Liver (tissue), 3 donors: ENCODE results near the gene HSBP1.

Source experiments
- GABPA ChIP-seq, 2 donors: IDR thresholded peaks in 1 of 2; conservative IDR thresholded peaks in 1 of 2; 2 replicates each; pipeline ENCODE4 v1.6.1; 2016; ENCODE audit warnings: antibody characterized with exemption in 2 of 2, mild to moderate bottlenecking in 1 of 2, moderate library complexity in 1 of 2
- JUND ChIP-seq, 2 donors: IDR thresholded peaks; 2 replicates each; pipeline ENCODE4 v1.6.1; 2016; ENCODE audit warnings: antibody characterized with exemption in 2 of 2
- TAF1 ChIP-seq: conservative IDR thresholded peaks from 2 replicates; pipeline ENCODE4 v1.6.1; 2016; ENCODE audit warnings: antibody characterized with exemption, mild to moderate bottlenecking
- YY1 ChIP-seq: IDR thresholded peaks from 2 replicates; pipeline ENCODE4 v1.6.1; 2016; ENCODE audit warnings: antibody characterized with exemption, mild to moderate bottlenecking
- TF ChIP-seq, protein P1 (sequence below): fragments of 150-350 bp; IDR thresholded peaks from 2 replicates; pipeline ENCODE4 v1.5.1; 2017; ENCODE audit warnings: improper control_type of control experiment, low read depth, low read length; ENCODE audit not compliant: missing input control
- TF ChIP-seq, protein P2 (sequence below): IDR thresholded peaks from 2 replicates; pipeline ENCODE4 v1.6.1; 2016; ENCODE audit warnings: antibody characterized with exemption
- TF ChIP-seq, protein P3 (sequence below): IDR thresholded peaks from 2 replicates; pipeline ENCODE4 v1.6.1; 2016; ENCODE audit warnings: antibody characterized with exemption
- donor health status: healthy.
- donor health status: healthy.

DNA sequence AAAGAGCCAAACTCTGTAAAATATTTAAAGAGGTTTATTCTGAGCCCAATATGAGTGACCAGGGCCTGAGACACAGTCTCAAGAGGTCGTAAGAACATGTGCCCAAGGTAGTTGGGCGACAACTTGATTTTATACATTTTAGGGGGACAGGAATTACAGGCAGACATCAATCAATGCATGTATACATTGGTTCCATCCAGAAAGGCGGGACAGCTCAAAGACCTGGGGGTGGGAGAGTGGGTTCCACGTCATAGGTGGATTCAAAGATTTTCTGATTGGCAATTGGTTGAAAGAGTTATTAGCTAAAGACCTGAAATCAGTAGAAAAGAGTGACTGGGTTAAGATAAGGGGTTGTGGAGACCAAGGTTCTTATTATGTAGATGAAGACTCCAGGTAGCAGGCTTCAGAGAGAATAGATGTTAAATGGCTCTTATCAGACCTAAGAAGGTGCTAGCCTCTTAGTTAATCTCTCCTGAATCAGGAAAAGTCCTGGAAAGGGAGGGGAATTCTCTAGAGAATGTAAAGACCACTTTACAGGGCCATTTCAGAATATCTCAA is 32.4 kb downstream of the HSBP1 start:
- TF ChIP-seq, protein P1, sequence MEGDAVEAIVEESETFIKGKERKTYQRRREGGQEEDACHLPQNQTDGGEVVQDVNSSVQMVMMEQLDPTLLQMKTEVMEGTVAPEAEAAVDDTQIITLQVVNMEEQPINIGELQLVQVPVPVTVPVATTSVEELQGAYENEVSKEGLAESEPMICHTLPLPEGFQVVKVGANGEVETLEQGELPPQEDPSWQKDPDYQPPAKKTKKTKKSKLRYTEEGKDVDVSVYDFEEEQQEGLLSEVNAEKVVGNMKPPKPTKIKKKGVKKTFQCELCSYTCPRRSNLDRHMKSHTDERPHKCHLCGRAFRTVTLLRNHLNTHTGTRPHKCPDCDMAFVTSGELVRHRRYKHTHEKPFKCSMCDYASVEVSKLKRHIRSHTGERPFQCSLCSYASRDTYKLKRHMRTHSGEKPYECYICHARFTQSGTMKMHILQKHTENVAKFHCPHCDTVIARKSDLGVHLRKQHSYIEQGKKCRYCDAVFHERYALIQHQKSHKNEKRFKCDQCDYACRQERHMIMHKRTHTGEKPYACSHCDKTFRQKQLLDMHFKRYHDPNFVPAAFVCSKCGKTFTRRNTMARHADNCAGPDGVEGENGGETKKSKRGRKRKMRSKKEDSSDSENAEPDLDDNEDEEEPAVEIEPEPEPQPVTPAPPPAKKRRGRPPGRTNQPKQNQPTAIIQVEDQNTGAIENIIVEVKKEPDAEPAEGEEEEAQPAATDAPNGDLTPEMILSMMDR: no peak
- TF ChIP-seq GABPA (IDR thresholded peaks at IDR 0.05 in 1 of 2, conservative IDR thresholded peaks at IDR 0.05 in 1 of 2): no peak
- no peak for TF ChIP-seq JUND (IDR thresholded peaks at IDR 0.05)
- no peak for TF ChIP-seq YY1
- TF ChIP-seq, protein P2, sequence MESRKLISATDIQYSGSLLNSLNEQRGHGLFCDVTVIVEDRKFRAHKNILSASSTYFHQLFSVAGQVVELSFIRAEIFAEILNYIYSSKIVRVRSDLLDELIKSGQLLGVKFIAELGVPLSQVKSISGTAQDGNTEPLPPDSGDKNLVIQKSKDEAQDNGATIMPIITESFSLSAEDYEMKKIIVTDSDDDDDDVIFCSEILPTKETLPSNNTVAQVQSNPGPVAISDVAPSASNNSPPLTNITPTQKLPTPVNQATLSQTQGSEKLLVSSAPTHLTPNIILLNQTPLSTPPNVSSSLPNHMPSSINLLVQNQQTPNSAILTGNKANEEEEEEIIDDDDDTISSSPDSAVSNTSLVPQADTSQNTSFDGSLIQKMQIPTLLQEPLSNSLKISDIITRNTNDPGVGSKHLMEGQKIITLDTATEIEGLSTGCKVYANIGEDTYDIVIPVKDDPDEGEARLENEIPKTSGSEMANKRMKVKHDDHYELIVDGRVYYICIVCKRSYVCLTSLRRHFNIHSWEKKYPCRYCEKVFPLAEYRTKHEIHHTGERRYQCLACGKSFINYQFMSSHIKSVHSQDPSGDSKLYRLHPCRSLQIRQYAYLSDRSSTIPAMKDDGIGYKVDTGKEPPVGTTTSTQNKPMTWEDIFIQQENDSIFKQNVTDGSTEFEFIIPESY: no peak
- no peak for TF ChIP-seq TAF1
- TF ChIP-seq, protein P3, sequence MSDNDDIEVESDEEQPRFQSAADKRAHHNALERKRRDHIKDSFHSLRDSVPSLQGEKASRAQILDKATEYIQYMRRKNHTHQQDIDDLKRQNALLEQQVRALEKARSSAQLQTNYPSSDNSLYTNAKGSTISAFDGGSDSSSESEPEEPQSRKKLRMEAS: no peak
